Measurements from ENCODE around the gene STK32B.
"Not testable (repeated sequence)": the region's sequence is repeated elsewhere in the genome, so short reads cannot be mapped to it uniquely, and the experiment has no call there.

STK32B gene

GRCh38 chr4:5051278-5052203 is at the start of gene STK32B:
Gene STK32B, plus strand, starts transcription at chr4:5051480.
- peak in 1 of 2 experiments; percentile 20 for DNase-seq

GRCh38 chr4:5001641-5002040 is 49.6 kb upstream of the STK32B start:
- DNase-seq: not testable (repeated sequence)

GRCh38 chr4:5003372-5003857 is 47.9 kb upstream of the STK32B start:
- no peak for DNase-seq

- DNase-seq: no peak
Observed at GRCh38 chr4:5003918-5004317, 47.4 kb upstream of the STK32B start.

GRCh38 chr4:5004496-5004895 is 46.8 kb upstream of the STK32B start:
- no peak for DNase-seq

GRCh38 chr4:5006932-5007331 is 44.3 kb upstream of the STK32B start:
- DNase-seq: not testable (repeated sequence)

- DNase-seq: no peak
Observed at GRCh38 chr4:5009796-5010195, 41.5 kb upstream of the STK32B start.

GRCh38 chr4:5010984-5011383 is 40.3 kb upstream of the STK32B start:
- no peak for DNase-seq

GRCh38 chr4:5012244-5012898 is 38.9 kb upstream of the STK32B start:
- no peak for DNase-seq

- no peak for DNase-seq
Observed at GRCh38 chr4:5012958-5013357, 38.3 kb upstream of the STK32B start.

GRCh38 chr4:5014007-5014682 is 37.1 kb upstream of the STK32B start:
- DNase-seq: no peak

GRCh38 chr4:5018096-5018495 is 33.2 kb upstream of the STK32B start:
- no peak for DNase-seq

GRCh38 chr4:5018603-5019002 is 32.7 kb upstream of the STK32B start:
- no peak for DNase-seq

- DNase-seq: no peak
Observed at GRCh38 chr4:5019274-5019673, 32.0 kb upstream of the STK32B start, which contains the start of gene CYTL1. Gene CYTL1, minus strand, starts transcription at chr4:5019458. Its CDS starts 13 bp downstream, at chr4:5019445.

- no peak for DNase-seq
Observed at GRCh38 chr4:5019796-5020195, 31.5 kb upstream of the STK32B start.

- no peak for DNase-seq
Observed at GRCh38 chr4:5020341-5020740, 30.9 kb upstream of the STK32B start.

- DNase-seq: no peak
Observed at GRCh38 chr4:5021546-5021945, 29.7 kb upstream of the STK32B start.

GRCh38 chr4:5024673-5025072 is 26.6 kb upstream of the STK32B start:
- no peak for DNase-seq

GRCh38 chr4:5026371-5026770 is 24.9 kb upstream of the STK32B start:
- no peak for DNase-seq

GRCh38 chr4:5027346-5027745 is 23.9 kb upstream of the STK32B start:
- no peak for DNase-seq

- no peak for DNase-seq
Observed at GRCh38 chr4:5028480-5028879, 22.8 kb upstream of the STK32B start.

GRCh38 chr4:5029447-5029846 is 21.8 kb upstream of the STK32B start:
- DNase-seq: no peak

GRCh38 chr4:5030221-5030620 is 21.1 kb upstream of the STK32B start:
- no peak for DNase-seq
